Endothelial cell of hepatic sinusoid (primary cell): ENCODE results near the gene ZNF609.

ENCODE experiments used
- in situ Hi-C: cut with HindIII; loops from 2 replicates; pipeline ENCODE4 v1.10.0; 2017; ENCODE audit warnings: low sequenced_read_pairs

ZNF609 gene

DNA sequence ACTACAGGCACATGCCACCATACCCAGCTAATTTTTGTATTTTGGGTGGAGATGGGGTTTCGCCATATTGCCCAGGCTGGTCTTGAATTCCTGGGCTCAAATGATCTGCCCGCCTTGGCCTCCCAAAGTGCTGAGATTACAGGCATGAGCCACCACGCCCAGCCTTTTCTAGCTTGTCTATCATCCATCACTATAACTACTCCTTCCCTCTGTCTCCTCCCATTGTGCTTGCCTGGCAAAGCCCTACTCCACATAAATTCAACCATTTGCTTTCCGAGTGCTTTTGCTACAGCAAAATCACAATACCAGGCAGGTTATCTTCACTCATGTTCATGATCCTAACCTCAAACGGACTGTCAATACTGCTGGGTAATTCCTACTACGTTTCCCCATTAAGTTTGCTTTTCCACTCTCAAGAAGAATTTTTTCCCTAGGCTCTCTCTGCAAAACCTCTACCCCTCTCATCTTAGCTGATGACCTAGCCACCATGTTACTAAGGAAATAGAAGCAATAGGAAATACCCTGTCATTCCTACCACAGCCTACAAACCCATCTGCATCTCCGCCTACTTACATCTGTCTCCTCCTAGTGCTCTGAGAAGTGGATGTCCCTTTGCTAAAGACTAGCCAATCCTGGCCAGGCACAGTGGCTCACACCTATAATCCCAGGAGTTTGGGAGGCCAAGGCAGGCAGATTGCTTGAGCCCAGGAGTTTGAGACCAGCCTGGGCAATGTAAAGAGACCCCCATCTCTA lies 250.5 kb downstream of the ZNF609 start:
- in situ Hi-C loops: no loop called here

DNA sequence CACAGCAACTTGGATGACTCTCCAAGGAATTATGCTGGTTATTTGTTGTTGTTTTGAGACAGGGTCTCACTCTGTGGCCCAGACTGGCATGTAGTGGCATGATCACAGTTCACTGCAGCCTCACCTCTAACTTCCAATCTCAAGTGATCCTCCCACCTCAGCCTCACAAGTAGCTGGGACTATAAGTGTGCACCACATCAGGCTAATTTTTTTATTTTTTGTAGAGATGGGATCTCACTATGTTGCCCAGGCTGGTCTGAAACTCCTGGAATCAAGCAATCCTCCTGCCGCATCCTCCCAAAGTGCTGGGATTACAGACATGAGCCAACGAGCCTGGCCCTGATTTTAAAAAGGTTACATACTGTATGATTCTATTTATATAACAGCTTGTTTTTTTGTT lies 252.0 kb downstream of the ZNF609 start:
- in situ Hi-C loops: no loop called here

DNA sequence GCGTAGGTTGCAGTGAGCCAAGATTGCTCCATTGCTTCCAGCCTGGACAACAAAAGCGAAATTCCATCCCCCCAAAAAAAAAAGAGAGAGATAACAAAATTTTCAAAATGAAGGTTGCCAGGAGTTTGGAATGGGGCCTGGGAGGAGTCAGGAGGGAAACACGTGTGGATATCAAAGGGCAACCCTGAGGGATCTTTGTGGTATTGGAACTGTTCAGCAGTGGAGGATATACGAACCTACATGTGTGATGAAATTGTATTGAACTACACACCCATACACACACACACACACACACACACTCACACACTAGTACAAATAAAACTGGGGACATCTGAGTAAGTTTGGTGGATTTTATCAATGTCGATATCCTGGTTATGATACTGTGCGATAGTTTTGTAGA lies 253.2 kb downstream of the ZNF609 start:
- in situ Hi-C loops: no loop called here

DNA sequence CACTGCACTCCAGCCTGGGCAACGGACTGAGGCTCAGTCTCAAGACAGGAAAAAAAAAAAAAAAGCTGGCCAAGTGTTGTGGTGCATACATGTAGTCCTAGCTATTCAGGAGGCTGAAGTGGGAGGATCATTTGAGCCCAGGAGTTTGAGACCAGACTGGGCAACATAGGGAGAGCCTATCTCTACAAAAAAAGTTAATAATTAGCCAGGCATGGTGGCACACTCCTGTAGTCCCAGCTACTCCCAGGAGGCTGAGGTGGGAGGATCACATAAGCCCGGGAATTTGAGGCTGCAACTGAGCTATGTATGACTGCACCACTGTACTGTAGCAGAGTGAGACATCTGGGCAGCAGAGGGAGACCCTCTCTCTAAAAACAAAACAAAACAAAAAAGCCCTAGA lies 256.1 kb downstream of the ZNF609 start:
- in situ Hi-C loops: no loop called here

DNA sequence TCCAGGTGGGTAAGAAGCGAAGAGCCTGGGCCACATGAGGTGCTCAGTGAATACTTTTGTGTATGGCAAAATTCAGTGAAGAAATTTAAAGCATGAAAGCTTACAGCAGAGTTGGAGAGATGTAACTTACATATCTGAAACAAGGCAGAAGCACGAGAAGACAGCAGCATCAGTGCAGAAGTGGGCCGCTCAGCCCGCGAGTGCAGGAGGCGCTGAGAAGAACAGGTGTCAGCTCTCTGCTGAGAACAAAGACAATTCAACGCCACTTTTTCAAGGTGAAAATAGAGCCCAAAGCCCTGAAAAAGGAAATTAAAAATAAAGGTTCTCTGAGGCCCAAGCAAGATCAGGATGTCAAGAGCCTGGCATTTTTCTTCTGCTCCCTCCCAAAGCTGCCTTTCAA lies 256.8 kb downstream of the ZNF609 start:
- in situ Hi-C loops: no loop called here

DNA sequence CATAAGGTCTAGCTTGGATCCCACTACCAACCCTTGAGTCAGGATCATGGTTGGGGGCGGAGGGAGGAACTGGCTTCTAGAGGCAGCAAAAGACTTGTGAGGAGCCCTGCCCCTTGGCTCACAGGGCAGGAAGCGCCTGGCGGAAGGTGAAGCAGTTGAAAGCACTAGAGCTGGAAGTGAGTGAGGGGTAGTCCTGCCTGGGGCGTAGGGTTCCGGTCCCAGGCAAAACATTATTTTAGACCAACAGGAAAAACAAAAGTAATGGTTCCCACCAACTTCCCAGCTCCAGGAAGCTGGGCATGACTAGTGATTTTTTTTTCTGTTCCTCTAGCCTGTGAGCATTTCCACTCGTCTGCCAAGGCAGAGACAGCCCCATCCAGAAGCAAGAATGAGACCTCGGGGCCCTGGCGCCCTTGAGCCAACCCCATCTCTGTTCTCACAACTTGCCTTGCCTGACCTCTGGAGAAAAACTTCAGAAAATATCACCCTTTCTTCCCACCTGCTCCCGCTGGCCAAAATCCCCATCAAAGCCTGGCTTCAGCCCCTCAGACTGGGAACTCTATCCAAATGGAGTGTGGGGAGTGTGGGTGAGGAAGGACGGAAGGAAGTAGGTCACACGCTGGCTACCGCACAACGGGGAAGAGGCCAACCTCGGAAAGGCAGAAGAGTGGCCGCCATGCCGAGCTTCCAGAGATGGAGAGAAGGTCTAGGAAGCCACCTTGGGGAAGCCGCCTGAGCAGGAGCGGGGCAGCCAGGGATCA lies 257.5 kb downstream of the ZNF609 start:
- in situ Hi-C loops: no loop called here

DNA sequence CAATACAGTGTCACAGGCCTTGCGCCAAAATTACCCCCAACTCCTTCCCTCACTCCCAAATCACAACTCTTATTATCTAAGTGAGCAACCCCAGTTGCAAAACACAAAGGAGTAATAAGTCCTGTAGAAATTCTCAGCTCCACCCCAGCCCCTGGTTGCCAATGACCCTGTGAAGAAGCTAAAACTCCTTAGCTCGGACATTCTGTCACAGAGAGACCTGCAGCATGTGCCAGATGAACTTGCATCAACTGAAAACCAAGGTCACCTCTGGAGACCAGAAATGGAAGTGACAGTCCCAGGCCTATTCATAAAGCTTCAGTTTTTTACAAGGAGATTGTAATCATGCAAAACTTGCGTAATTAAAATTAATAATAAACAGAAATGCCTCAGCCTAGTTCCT lies 259.8 kb downstream of the ZNF609 start:
- in situ Hi-C loops: loop anchor here (5.0 kb wide), 4 partner anchors 43 to 88 kb away; partner anchors contain the start of gene RBPMS2

DNA sequence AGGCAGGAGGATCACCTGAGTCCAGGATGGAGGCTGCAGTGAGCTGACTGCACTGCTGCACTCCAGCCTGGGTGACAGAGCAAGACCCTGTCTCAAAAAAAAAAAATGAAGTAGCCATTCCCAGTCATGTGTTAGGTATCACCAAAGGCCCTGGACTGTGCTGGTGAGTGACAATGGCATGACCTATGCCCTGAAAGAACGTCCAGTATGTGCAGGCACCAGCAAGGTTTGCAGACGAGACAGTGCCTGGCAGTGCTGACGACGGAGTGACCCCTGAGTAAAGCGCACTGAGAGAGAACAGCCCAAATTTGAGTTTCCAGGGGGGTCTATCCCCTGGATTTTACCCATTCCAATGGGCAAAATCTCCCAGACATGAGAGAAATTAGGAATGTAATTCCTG lies 269.8 kb downstream of the ZNF609 start:
- in situ Hi-C loops: no loop called here

DNA sequence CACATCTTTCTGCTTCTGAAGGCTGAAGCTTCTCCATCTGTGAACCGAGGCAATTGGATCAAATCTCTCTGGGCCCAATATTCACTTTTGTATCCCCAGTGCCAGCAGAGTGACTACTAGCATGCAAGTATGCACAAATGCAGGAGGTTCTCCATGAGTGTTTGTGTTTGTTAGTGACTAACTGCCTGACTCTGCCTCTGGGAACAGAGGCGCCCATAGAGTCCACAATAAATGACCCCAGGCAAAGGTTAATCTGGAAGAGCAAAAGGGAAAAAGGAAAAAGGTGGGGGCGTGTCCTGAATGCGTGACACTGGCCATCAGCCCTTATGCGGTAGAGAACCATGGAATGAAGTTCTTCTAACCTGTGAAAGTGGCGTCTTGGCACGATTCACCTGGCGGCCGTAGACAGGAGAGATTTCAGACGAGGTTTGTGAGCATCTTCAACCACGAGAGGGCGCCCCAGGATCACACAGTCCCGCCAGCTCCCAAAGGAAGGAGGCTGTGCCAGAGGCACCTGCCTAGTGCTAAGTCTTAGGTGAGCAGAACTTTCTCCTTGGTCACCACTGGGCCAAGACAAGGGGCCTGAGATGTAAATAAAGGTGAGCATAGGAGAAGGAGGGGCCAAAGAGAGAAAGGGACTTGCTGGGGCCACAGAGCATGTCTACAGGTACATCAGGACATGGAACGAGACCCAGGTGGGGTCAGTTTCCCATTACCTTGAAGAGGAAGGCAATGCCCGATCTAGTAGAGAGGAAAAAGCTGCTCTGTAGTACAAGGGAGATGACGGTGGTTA lies 270.8 kb downstream of the ZNF609 start:
- in situ Hi-C loops: no loop called here

DNA sequence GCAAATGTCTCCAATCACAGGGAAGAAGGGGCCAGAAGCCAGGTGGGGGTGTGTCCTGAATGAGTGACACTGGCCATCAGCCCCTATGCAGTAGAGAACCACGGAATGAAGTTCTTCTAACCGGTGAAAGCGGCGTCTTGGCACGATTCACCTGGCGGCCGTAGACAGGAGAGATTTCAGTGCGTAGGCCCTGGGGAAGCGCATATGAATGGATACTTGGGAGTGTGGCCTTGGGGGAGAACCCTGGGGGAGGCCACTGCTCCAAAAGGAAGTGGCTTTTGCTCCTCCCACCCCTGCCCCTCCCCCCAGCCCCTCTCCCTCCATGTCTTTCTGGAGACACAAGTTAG lies 271.4 kb downstream of the ZNF609 start:
- in situ Hi-C loops: no loop called here

DNA sequence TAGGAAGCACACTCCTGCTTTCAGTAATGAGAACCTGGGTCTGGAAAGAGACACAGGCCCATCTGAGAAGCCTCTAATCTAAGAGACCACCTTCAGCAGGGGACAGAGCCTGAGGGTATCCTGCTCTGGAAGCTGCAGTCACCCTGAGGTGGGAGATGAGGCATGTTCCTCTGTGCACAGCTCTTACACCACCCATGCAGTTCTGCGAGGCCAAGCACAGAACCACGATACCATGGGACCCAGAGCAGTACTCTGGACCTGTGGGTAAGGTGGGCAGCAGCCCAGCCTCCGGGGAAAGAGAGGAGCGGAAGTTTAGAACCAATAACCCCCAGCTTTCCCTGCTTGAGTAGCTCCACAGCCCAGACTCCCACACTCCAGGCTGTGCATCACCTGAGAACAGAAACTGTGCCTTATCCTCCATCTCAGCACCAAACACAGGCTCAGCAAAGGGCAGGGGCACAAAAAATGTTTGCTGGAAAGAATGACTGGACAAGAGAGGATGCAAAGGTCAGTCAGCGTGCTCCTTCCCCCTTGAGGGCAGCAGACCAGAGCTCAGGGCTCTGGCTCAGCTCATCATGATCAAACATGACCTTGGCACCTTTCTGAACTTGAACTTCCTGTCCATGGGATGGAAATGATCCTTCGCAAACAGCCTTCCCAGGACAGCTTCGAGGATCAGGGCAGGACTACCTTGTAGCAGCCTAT lies 271.9 kb downstream of the ZNF609 start:
- in situ Hi-C loops: no loop called here
